GM23248 (cell line): ENCODE results near the gene GALNT13.

Experiments used
- EZH2 ChIP-seq: fragments of 200-600 bp; sonication (generic); IDR thresholded peaks from 2 replicates; pipeline ENCODE4 v1.6.1; 2018; ENCODE audit warnings: antibody characterized with exemption, mild to moderate bottlenecking; ENCODE audit not compliant: insufficient read depth, poor library complexity, severe bottlenecking
- EZH2phosphoT487 ChIP-seq: fragments of 200-600 bp; sonication (generic); IDR thresholded peaks from 2 replicates; pipeline ENCODE4 v1.6.1; 2018; ENCODE audit warnings: antibody characterized with exemption, moderate library complexity, mild to moderate bottlenecking, low read depth; ENCODE audit not compliant: insufficient read depth

DNA sequence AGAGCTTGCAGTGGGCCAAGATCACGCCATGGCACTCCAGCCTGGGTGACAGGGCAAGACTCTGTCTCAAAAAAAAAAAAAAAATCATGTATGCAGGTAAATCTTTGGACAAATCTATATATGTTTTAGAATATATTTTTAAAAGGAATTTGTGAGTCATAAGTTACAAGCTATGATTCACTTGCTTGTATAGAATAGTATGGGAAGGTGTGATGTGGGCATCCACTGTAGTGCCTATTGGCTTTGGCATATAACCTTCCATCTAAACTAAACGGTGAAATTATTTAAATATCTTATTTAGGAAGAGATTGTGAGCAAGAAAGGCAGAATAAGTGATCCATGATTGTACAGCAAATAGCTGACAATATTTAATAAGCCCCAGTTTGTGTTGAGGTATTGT, 261.1 kb downstream of the GALNT13 start:
- no peak for TF ChIP-seq EZH2phosphoT487
- no peak for TF ChIP-seq EZH2
